ENCODE measurements around the gene PLCB3. TPM values are rescaled to one million over a fixed set of nuclear protein-coding genes. Genes with fewer than 3 reads are reported as not detected.
"Not testable (repeated sequence)": the region's sequence is repeated elsewhere in the genome, so short reads cannot be mapped to it uniquely, and the experiment has no call there.

The PLCB3 gene
- total RNA-seq, 6 donors from 2014 or later, result 19.5 to 55.5 (median 30.3) TPM

- Histone ChIP-seq H3K27ac (peak overlapping the region; percentile 73 to 91 (median 82)), H3K4me1 (peaks cover 40 to 56% (median 46%) of the 10 kb centered on the region in 4 donors), H3K4me3 (peak overlapping the region in 3 of 4 donors; percentile 69 to 79 (median 70)), H3K9me3 (no peaks in the 10 kb centered on the region), H3K27me3 (no peaks in the 10 kb centered on the region), H3K36me3 (peaks cover 0 to 13% (median 10%) of the 10 kb centered on the region in 4 donors)
- 30% methylated on average over 6 of the region's 6 CpGs; no CpG with 5 or more reads in 1 of the 2 donors for WGBS, 2 donors
- no peak for ATAC-seq (ENCODE audit: low FRiP score in 2 of 2)
- no peak for TF ChIP-seq EP300 (IDR thresholded peaks at IDR 0.05)
- no peak for TF ChIP-seq POLR2AphosphoS5 (IDR thresholded peaks at IDR 0.05)
- TF ChIP-seq CTCF (IDR thresholded peaks at IDR 0.05), result no peak
- TF ChIP-seq POLR2A (IDR thresholded peaks at IDR 0.05), result no peak
- peak in 1 of 2 donors; percentile 45 for DNase-seq
Observed at GRCh38 chr11:64244966-64245365, 6.4 kb upstream of the PLCB3 start.

GRCh38 chr11:64245401-64245796, 5.9 kb upstream of the PLCB3 start:
- H3K4me1 ChIP-seq, result peaks cover 36 to 53% (median 42%) of the 10 kb centered on the region in 4 donors
- no peak for DNase-seq
- no peaks in the 10 kb centered on the region for H3K27me3 ChIP-seq
- peak overlapping the region; percentile 64 to 79 (median 70) for H3K4me3 ChIP-seq
- H3K27ac ChIP-seq, result peak overlapping the region; percentile 73 to 91 (median 82)
- peaks cover 0 to 13% (median 10%) of the 10 kb centered on the region in 4 donors for H3K36me3 ChIP-seq
- 4% methylated on average over 6 of the region's 6 CpGs; no CpG with 5 or more reads in 1 of the 2 donors for WGBS, 2 donors
- TF ChIP-seq CTCF (IDR thresholded peaks at IDR 0.05), result no peak
- TF ChIP-seq POLR2A (IDR thresholded peaks at IDR 0.05), result no peak
- no peak for TF ChIP-seq EP300 (IDR thresholded peaks at IDR 0.05)
- TF ChIP-seq POLR2AphosphoS5 (IDR thresholded peaks at IDR 0.05), result no peak
- no peaks in the 10 kb centered on the region for H3K9me3 ChIP-seq
- ATAC-seq (ENCODE audit: low FRiP score in 2 of 2), result no peak

- Histone ChIP-seq H3K4me3 (peak overlapping the region; percentile 64 to 79 (median 70)), H3K9me3 (no peaks in the 10 kb centered on the region), H3K27me3 (no peaks in the 10 kb centered on the region), H3K4me1 (peaks cover 39 to 56% (median 46%) of the 10 kb centered on the region in 4 donors), H3K36me3 (peaks cover 0 to 13% (median 10%) of the 10 kb centered on the region in 4 donors), H3K27ac (peak overlapping the region; percentile 73 to 91 (median 82))
- DNase-seq (peak; percentile 72 to 78), ATAC-seq (ENCODE audit: low FRiP score in 2 of 2) (peak in 1 of 2 donors; percentile 29)
- TF ChIP-seq POLR2AphosphoS5 (IDR thresholded peaks at IDR 0.05) (peak; percentile 33 to 44), EP300 (IDR thresholded peaks at IDR 0.05) (no peak)
- WGBS, 2 donors, result 2% methylated on average over 18 to 37 of the region's 46 CpGs
Observed at GRCh38 chr11:64245797-64246620, 5.3 kb upstream of the PLCB3 start.

- Histone ChIP-seq H3K4me1 (peaks cover 40 to 58% (median 48%) of the 10 kb centered on the region in 4 donors), H3K36me3 (peaks cover 0 to 13% (median 10%) of the 10 kb centered on the region in 4 donors), H3K27ac (peak overlapping the region in 3 of 4 donors; percentile 80 to 91 (median 81)), H3K4me3 (peak overlapping the region; percentile 64 to 79 (median 70))
- peak in 1 of 6 experiments; percentile 16 for TF ChIP-seq CTCF (IDR thresholded peaks at IDR 0.05)
- no CpG with 5 or more reads among the region's 43 CpGs for WGBS, 2 donors
- not testable (repeated sequence) for DNase-seq; ATAC-seq (ENCODE audit: low FRiP score in 2 of 2); H3K27me3 ChIP-seq; H3K9me3 ChIP-seq
Observed at GRCh38 chr11:64246621-64246870, 4.8 kb upstream of the PLCB3 start.

- H3K4me3 ChIP-seq, result peak within 1 kb of the TSS; percentile 69 to 79 (median 72)
- ATAC-seq (ENCODE audit: low FRiP score in 2 of 2), result peak; percentile 74 to 86
- no peaks in the 10 kb centered on the region for H3K27me3 ChIP-seq
- peak; percentile 92 to 98 for DNase-seq
- TF ChIP-seq CTCF (IDR thresholded peaks at IDR 0.05) (peak in 5 of 6 experiments; percentile 16 to 52 (median 42)), POLR2AphosphoS5 (IDR thresholded peaks at IDR 0.05) (peak; percentile 24 to 62), POLR2A (IDR thresholded peaks at IDR 0.05) (peak in 1 of 4 donors; percentile 48), EP300 (IDR thresholded peaks at IDR 0.05) (no peak)
- 0 to 3% methylated on average over 16 to 56 of the region's 74 CpGs for WGBS, 2 donors
- peaks cover 0 to 13% (median 10%) of the 10 kb centered on the region in 4 donors for H3K36me3 ChIP-seq
- H3K4me1 ChIP-seq, result peaks cover 40 to 58% (median 48%) of the 10 kb centered on the region in 4 donors
- peak within 1 kb of the TSS; percentile 80 to 91 (median 84) for H3K27ac ChIP-seq
- no peaks in the 10 kb centered on the region for H3K9me3 ChIP-seq
Observed at GRCh38 chr11:64246871-64247728, 4.2 kb upstream of the PLCB3 start, which contains the start of gene PPP1R14B. Gene PPP1R14B, minus strand, starts transcription at chr11:64246943. Its CDS starts 270 bp downstream, at chr11:64246673.

Measured in upper lobe of left lung (tissue), 6 donors.